HFF-Myc (cell line): ENCODE measurements around the gene CYB561D2.

Source experiments
- DNase-seq: peaks from one replicate; pipeline ENCODE4 v3.0.0-alpha.2; 2011; ENCODE audit warnings: low read depth; ENCODE audit errors: extremely low read depth
- H3K4me3 ChIP-seq: replicated peaks from 2 replicates; pipeline ENCODE4 v1.5.1; 2011; ENCODE audit warnings: low read depth, mild to moderate bottlenecking, control low read depth, low read length
- TF ChIP-seq, protein P1 (sequence below): IDR thresholded peaks from 2 replicates; pipeline ENCODE4 v1.5.1; 2012; ENCODE audit warnings: mild to moderate bottlenecking, low read depth, low read length, control low read depth; ENCODE audit errors: missing control alignments

Gene CYB561D2

DNA sequence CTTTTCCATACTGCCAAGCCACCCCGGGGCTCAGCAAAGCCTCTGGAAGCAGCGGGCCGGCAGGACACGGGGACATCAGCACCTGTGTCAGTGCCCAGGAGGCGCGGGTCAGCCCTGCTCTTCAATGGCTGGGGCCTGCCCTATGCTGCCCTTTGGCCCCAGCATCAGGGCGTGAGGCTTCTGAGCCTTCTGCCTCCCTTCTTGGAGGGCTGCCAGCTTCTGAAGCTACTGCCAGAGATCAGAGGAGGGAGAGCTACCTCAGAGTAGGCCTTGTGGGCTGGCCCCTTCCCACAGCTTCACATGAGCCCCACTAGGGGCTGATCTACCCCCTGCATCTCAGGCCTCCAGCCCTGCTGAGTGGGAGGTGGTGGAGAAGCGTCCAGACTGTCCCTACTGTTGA lies 21.7 kb downstream of the CYB561D2 start:
- TF ChIP-seq, protein P1, sequence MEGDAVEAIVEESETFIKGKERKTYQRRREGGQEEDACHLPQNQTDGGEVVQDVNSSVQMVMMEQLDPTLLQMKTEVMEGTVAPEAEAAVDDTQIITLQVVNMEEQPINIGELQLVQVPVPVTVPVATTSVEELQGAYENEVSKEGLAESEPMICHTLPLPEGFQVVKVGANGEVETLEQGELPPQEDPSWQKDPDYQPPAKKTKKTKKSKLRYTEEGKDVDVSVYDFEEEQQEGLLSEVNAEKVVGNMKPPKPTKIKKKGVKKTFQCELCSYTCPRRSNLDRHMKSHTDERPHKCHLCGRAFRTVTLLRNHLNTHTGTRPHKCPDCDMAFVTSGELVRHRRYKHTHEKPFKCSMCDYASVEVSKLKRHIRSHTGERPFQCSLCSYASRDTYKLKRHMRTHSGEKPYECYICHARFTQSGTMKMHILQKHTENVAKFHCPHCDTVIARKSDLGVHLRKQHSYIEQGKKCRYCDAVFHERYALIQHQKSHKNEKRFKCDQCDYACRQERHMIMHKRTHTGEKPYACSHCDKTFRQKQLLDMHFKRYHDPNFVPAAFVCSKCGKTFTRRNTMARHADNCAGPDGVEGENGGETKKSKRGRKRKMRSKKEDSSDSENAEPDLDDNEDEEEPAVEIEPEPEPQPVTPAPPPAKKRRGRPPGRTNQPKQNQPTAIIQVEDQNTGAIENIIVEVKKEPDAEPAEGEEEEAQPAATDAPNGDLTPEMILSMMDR, result no peak
- no peak for DNase-seq
- H3K4me3 ChIP-seq, result no peak overlapping the region

DNA sequence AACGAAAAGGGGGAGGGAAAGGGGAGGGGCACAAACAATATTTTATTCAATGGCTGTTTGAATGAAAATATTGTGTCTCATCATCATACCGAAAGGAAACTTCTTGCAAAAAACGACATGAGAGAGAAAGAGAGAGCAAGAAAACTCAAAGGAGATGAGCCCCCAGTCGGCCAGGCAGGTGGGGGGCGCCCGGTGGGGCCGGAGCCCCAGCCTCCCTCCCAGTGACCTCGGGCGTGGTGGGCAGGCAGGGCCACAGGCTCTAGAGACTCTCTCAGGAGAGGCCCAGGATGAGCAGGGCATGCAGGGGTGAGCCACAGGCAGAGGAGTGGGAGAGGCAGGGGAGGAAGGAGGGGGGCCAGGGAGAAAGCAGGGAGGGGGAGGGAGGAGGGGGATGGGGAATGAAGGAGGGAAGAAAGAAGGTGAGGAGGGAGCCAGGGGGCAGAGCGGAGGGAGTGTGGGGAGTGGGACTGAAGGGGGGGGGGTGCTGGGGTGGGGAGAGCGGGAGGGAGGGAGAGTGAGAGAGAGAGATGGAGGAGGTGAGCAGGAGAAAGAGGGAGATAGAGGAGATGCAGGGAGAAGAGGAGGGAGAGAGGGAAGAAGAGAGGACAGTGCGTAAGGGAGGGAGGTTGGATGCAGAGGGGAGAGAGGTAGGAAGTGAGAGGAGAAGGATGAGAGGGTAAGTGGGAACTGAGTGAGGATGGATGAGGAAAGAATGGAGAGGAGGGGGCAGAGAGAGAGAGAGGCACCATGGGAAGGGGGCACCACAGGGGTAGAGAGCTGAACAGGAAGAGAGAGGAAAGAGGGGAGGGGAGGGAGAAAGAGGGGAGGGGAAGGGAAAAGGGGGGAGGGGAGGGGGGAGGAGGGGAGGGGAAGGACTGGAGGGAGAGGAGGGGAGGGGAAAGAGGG lies 22.7 kb downstream of the CYB561D2 start:
- TF ChIP-seq, protein P1, result no peak
- H3K4me3 ChIP-seq, result no peak overlapping the region
- DNase-seq, result no peak

GRCh38 chr3:50374363-50375257 lies 23.9 kb downstream of the CYB561D2 start:
- TF ChIP-seq, protein P1, result no peak
- no peak for DNase-seq
- no peak overlapping the region for H3K4me3 ChIP-seq

- TF ChIP-seq, protein P1, result peak; percentile 16
- DNase-seq, result no peak
These were observed 24.7 kb downstream of the CYB561D2 start for GRCh38 chr3:50375258-50375931.

GRCh38 chr3:50378024-50378423 lies 27.4 kb downstream of the CYB561D2 start:
- DNase-seq, result no peak
- H3K4me3 ChIP-seq, result no peak overlapping the region
- TF ChIP-seq, protein P1, result no peak

More at GRCh38 chr3:50375258-50375931, 24.7 kb downstream of the CYB561D2 start:
- H3K4me3 ChIP-seq, result no peak overlapping the region

DNA sequence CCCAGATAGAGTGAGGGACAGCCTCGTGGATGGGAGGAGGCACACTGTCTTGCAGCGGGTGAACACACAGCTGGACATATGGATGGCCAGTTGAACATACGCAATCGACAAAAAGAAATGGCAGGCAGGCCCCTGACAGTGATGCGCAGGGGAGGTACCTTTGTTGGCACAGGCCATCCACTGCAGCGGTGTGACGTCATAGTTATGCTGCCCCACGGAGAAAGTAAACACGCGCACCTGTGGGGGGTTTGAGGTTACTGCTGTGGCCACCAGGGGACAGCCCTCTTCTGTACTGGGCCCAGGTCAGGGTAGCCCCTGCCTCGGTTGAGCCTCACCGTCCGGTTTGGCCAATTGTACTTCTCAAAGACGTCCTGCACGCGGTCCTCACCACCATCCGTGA lies 28.1 kb downstream of the CYB561D2 start:
- no peak overlapping the region for H3K4me3 ChIP-seq
- TF ChIP-seq, protein P1, result no peak
- DNase-seq, result no peak
